Erythroblast (primary cell): ENCODE results near the gene SUN3.

Experiments used
- GATA1 ChIP-seq: IDR thresholded peaks from 2 replicates; pipeline ENCODE4 v1.6.1; 2011; ENCODE audit warnings: low read depth, mild to moderate bottlenecking, control low read depth, low read length, moderate library complexity
- POLR2A ChIP-seq: IDR thresholded peaks from 2 replicates; pipeline ENCODE4 v1.6.1; 2011; ENCODE audit warnings: mild to moderate bottlenecking, low read length

- no peak for TF ChIP-seq POLR2A
- no peak for TF ChIP-seq GATA1
These were observed 87.6 kb downstream of the SUN3 start for GRCh38 chr7:47941136-47941844.
